ENCODE data around the gene CD80.

Gene CD80

DNA sequence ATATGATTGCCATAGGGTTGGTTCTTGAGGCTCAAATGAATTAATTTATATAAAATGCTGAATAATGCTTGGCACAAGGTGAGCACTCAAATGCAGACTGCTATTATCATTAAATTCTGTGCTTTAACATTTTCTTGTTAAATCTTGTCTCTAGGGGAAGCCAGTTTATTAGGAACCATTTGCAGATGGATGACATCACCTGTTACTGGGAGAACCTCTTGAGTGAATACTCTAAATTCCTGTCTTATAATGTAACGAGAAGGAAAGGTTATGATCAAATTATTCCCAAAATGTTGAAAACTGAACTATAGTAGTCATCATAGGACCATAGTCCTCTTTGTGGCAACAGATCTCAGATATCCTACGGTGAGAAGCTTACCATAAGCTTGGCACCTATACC, 67.3 kb downstream of the CD80 start:
- DNase-seq: no peak

DNA sequence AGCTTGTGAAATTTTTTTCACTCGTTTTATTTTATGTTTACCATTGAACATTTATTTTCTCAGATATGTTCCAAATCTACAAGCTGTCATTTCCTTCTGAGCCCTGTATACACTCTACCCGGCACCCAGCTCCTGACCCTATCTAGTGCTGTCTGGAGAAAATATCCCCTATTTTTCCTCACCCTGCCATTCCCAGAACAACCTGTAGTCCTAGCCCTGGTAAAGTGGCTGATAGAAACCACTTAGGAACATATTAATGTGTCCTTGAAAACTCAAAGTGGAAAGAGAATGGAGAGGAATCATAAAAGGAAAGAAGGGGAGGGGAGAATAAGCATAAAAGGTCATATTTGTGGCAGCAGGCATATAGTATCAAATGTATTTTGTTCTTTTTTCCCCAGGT, 69.3 kb downstream of the CD80 start:
- no peak for DNase-seq

GRCh38 chr3:119485563-119485962, 73.9 kb downstream of the CD80 start:
- DNase-seq: no peak

DNA sequence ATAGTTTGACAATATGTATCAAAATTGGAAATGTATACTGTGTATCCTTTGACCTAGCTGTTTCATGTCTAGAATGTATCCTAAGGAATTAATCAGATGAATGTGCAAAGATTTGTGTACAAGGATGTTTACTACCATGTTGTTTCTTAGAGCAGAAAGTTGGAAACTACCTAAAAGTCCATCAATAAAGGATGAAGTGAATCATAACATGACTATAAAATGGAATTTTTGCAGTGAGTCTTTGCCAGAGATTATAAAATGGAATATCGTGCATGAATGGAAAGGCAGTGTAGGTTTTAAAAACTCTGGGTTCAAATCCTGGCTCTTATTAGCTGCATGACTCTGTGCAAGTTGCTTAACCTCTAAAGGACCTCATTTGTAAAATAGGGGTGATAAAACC, 76.3 kb downstream of the CD80 start:
- DNase-seq: no peak

GRCh38 chr3:119481079-119481478, 78.3 kb downstream of the CD80 start:
- no peak for DNase-seq
